ENCODE results near the gene SLC25A23.

SLC25A23 gene

GRCh38 chr19:6501740-6502648, 42.4 kb upstream of the SLC25A23 start, which contains the start of gene TUBB4A (continued):
- TF ChIP-seq ZNF398 (tag by site-specific recombination; IDR thresholded peaks at IDR 0.05) (peak; percentile 97), ZNF16 (tag by site-specific recombination; IDR thresholded peaks at IDR 0.05; ENCODE audit: low read depth) (no peak), ZBTB26 (tag by site-specific recombination; optimal IDR thresholded peaks at IDR 0.05) (peak; percentile 81), ZNF112 (tag by site-specific recombination; IDR thresholded peaks at IDR 0.05) (no peak), HIC1 (tag by site-specific recombination; IDR thresholded peaks at IDR 0.05) (no peak), KLF10 (tag by site-specific recombination; IDR thresholded peaks at IDR 0.05) (no peak), ZNF121 (tag by site-specific recombination; IDR thresholded peaks at IDR 0.05) (no peak), GLIS1 (tag by site-specific recombination; IDR thresholded peaks at IDR 0.05) (peak; percentile 99), ZNF785 (tag by site-specific recombination; IDR thresholded peaks at IDR 0.05) (no peak), ZNF174 (tag by site-specific recombination; IDR thresholded peaks at IDR 0.05) (no peak), SCRT1 (tag by site-specific recombination; IDR thresholded peaks at IDR 0.05; ENCODE audit: borderline replicate concordance) (no peak), SALL2 (tag by site-specific recombination; IDR thresholded peaks at IDR 0.05; ENCODE audit: borderline replicate concordance) (no peak), ZBTB6 (tag by site-specific recombination; IDR thresholded peaks at IDR 0.05) (peak; percentile 92), ZNF629 (tag by site-specific recombination; IDR thresholded peaks at IDR 0.05) (0 out of 2 replicates have a peak, but pooled peaks have one; percentile 20), GLI2 (tag by site-specific recombination; IDR thresholded peaks at IDR 0.05; ENCODE audit: borderline replicate concordance, low read depth) (no peak), ZNF664 (tag by site-specific recombination; IDR thresholded peaks at IDR 0.05) (no peak), ZNF37A (tag by site-specific recombination; IDR thresholded peaks at IDR 0.05) (no peak)
- TF ChIP-seq, protein P1, sequence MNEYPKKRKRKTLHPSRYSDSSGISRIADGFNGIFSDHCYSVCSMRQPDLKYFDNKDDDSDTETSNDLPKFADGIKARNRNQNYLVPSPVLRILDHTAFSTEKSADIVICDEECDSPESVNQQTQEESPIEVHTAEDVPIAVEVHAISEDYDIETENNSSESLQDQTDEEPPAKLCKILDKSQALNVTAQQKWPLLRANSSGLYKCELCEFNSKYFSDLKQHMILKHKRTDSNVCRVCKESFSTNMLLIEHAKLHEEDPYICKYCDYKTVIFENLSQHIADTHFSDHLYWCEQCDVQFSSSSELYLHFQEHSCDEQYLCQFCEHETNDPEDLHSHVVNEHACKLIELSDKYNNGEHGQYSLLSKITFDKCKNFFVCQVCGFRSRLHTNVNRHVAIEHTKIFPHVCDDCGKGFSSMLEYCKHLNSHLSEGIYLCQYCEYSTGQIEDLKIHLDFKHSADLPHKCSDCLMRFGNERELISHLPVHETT (tag by site-specific recombination; IDR thresholded peaks at IDR 0.05), result no peak
- TF ChIP-seq, protein P2, sequence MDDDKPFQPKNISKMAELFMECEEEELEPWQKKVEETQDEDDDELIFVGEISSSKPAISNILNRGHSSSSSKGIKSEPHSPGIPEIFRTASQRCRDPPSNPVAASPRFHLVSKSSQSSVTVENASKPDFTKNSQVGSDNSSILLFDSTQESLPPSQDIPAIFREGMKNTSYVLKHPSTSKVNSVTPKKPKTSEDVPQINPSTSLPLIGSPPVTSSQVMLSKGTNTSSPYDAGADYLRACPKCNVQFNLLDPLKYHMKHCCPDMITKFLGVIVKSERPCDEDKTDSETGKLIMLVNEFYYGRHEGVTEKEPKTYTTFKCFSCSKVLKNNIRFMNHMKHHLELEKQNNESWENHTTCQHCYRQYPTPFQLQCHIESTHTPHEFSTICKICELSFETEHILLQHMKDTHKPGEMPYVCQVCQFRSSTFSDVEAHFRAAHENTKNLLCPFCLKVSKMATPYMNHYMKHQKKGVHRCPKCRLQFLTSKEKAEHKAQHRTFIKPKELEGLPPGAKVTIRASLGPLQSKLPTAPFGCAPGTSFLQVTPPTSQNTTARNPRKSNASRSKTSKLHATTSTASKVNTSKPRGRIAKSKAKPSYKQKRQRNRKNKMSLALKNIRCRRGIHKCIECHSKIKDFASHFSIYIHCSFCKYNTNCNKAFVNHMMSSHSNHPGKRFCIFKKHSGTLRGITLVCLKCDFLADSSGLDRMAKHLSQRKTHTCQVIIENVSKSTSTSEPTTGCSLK (tag by site-specific recombination; IDR thresholded peaks at IDR 0.05), result no peak
- TF ChIP-seq, protein P3, sequence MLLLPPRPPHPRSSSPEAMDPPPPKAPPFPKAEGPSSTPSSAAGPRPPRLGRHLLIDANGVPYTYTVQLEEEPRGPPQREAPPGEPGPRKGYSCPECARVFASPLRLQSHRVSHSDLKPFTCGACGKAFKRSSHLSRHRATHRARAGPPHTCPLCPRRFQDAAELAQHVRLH (tag by site-specific recombination; IDR thresholded peaks at IDR 0.05), result no peak
- TF ChIP-seq, protein P4, sequence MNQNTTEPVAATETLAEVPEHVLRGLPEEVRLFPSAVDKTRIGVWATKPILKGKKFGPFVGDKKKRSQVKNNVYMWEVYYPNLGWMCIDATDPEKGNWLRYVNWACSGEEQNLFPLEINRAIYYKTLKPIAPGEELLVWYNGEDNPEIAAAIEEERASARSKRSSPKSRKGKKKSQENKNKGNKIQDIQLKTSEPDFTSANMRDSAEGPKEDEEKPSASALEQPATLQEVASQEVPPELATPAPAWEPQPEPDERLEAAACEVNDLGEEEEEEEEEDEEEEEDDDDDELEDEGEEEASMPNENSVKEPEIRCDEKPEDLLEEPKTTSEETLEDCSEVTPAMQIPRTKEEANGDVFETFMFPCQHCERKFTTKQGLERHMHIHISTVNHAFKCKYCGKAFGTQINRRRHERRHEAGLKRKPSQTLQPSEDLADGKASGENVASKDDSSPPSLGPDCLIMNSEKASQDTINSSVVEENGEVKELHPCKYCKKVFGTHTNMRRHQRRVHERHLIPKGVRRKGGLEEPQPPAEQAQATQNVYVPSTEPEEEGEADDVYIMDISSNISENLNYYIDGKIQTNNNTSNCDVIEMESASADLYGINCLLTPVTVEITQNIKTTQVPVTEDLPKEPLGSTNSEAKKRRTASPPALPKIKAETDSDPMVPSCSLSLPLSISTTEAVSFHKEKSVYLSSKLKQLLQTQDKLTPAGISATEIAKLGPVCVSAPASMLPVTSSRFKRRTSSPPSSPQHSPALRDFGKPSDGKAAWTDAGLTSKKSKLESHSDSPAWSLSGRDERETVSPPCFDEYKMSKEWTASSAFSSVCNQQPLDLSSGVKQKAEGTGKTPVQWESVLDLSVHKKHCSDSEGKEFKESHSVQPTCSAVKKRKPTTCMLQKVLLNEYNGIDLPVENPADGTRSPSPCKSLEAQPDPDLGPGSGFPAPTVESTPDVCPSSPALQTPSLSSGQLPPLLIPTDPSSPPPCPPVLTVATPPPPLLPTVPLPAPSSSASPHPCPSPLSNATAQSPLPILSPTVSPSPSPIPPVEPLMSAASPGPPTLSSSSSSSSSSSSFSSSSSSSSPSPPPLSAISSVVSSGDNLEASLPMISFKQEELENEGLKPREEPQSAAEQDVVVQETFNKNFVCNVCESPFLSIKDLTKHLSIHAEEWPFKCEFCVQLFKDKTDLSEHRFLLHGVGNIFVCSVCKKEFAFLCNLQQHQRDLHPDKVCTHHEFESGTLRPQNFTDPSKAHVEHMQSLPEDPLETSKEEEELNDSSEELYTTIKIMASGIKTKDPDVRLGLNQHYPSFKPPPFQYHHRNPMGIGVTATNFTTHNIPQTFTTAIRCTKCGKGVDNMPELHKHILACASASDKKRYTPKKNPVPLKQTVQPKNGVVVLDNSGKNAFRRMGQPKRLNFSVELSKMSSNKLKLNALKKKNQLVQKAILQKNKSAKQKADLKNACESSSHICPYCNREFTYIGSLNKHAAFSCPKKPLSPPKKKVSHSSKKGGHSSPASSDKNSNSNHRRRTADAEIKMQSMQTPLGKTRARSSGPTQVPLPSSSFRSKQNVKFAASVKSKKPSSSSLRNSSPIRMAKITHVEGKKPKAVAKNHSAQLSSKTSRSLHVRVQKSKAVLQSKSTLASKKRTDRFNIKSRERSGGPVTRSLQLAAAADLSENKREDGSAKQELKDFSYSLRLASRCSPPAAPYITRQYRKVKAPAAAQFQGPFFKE (tag by site-specific recombination; IDR thresholded peaks at IDR 0.05; ENCODE audit: borderline replicate concordance), result no peak

All from HEK293 (cell line).